Measurements from ENCODE around the gene ZFP92.
"Not testable (repeated sequence)": the region's sequence is repeated elsewhere in the genome, so short reads cannot be mapped to it uniquely, and the experiment has no call there.

ZFP92 gene

DNA sequence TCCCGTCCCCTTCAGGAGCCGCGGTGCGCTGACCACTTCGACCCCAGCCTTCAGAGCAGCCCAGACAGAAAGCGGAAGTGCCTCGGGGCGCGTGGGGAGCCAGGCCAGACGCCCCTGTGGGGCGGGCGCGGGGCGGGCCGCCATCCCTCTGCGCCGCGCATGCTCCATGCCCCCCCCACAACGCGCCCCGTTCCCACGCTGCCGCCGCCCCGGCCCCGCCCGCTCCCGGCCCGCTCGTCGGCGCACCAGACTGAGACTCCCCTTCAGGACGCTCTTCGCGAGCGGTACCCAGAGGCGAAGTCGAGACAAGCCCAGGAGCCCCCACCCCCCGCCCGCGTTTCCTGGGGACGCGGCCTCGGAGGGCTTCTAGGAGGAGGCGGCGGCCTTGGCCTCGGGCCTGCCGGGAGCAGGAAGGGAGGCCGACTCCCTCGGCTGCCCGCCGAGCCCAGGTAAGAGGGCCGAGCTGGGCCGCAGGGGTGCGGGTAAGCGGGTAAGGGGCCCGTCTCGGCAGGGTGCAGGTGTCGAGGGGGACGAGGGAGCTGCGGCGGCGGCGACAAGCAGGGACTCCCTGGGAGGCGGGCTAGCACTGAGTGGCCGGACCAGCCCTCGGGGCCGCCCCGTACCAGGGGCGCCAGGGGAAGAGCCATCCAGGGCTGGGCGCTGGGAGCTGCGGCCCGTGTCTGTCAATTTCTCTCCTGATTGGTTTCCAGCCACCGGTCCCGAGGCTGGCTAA is at the start of gene ZFP92:
TSS of gene ZFP92 (plus strand) at position 218 of the 733 bp plus-strand sequence. CDS start 6,851 bp downstream, outside the sequence.
- DNase-seq = no peak

GRCh38 chrX:153361781-153362397 is 49.4 kb upstream of the ZFP92 start:
- DNase-seq = no peak

DNA sequence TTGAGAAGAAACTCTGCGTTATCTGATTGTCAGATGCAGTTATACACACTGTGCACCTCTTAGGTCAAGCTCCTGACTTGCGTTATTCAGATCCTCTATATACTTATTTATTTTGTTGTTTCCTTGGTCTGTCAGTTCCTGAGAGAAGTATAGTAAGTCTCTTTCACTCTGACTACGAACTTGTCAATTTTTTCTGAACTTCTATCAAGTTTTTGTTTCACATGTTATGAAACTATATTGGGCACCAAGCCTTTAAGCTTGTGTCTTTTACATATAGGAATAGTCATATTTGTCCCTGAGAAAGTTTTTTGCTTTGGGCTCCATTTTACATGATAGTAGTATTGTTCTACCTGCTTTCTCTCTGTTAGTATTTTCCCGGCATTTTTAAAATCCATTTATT is 45.6 kb upstream of the ZFP92 start:
- no peak for DNase-seq

DNA sequence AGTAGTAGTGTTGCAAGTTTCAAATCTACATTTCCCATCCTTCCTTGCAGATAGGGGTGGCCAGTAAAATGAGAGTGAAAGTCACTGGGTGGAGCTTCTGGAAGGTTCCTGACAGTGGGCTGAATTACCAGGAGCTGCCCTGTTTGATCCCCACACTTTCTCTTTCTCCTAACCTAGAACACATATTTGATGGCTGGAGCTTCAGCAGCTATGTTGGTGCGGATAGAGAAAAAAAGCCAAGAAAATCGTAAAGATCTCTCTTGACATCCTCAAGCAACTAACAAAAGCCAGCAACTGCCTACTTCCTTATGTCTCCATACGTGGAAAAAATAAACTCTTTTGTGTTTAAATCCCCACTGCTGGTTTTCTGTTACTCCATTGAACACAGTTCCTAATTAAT is 45.2 kb upstream of the ZFP92 start:
- no peak for DNase-seq

GRCh38 chrX:153366878-153367538 is 44.3 kb upstream of the ZFP92 start:
- DNase-seq = no peak

DNA sequence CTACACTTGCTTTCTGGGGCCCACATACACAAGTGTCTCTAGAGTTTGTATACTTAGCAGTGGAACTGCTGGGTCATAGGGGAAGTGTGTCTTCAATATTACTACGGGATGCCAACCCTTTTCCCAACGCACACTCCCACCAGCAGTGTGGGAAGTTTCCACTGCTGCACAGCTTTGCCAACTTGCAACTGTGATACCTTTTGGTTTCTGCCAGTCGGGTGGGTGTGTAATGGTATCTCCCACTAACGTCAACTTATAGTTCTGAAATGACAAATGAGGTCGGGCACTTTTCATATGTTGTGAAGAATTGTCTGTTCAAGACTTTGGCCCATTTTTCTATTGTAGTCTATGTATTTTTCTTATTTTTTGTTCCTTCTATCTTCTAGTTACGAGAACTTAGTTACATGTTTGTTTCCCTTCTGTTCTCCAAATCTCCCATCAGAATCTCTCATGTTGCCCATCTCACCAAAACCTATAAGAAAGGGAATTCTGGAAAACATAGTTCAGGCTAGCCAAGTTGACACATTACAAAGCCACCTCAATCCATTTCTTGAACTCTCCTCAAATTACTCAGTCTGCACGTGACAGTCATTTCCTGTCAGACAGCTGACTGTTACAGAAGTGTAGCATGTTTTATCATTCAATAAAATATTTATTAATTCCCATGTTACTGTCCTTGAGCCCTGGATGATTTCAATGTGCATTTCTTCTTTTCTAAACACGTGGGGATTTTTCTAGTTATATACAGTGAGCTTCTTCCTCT is 40.8 kb upstream of the ZFP92 start:
- DNase-seq = no peak

GRCh38 chrX:153371256-153371655 is 40.0 kb upstream of the ZFP92 start:
- DNase-seq = no peak

DNA sequence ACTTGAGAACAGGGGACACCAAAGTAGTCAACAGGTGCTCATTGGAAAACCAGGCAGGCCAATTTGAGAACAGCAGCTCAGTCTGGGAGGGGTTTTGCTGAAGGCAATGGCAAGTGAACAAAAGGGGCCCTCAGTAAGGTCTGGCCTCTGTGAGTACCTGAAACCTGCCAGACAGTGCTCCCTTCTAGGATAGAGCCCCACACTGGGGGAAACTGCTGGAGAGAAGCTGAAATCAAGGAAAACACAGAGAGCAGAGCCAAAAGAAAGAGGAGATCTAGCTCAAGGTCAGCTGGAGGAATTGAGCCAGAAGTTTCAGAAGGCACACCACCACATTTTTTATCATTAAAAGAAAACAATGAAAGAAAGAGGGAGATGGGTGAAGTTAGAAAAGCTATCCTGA is 38.3 kb upstream of the ZFP92 start:
- peak; percentile 14 for DNase-seq

- no peak for DNase-seq
These were observed 36.8 kb upstream of the ZFP92 start for GRCh38 chrX:153374426-153374825.

DNA sequence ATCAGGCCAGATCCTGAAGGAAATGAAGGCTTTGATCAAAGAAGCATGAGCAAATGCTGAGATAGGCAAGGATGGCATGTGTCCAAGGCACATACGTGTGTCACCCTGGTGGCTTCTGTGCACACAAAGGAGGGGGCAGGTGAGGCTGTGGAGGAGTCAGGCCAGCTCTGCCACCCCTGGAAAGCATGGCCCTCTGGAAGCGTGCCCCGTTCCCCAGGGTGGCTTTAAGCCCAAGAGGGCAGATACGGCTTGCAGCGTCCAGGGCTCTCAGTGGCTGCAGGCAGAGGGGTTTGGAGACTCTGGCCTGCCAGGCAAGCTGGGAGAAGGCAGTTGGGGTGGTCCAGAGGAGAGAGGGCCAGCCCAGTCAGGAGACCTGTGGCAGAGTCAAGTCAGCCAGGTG is 35.7 kb upstream of the ZFP92 start:
- DNase-seq = no peak

DNA sequence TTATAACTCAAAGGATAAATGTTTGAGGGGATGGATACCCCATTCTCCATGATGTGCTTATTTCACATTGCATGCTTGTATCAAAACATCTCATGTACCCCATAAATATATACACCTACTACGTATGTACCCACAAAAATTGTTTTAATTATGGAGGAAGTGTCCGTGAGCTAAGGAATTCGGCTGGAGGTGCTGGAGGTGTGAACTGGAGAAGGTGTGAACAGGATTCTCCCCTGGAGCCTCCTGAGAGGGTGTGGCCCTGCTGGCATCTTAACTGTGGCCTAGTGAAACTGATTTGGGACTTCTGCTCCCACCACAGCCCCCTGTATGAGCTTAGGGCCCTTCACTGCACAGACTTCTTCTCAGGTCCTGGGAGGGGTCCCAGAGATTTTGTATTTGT is 33.5 kb upstream of the ZFP92 start:
- DNase-seq = no peak

DNA sequence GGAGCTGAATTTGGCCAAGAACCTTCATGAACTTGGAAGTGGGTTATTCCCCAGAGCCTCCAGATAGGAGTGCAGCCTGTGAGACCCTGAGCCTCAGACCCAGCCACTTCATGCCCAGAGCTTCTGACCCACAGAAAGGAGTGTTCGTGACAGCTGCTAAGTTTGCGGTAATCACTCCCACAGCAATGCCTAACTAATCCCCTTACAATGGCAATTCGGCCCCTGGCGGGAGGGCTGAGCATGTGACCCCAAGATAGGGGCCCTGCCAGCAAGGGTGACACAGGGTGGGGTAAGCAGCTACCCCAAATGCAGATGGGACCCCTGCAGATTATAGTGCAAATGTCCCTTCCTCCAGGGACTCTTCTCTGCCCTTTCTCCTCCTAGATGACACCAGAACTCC is 32.7 kb upstream of the ZFP92 start:
- DNase-seq = no peak

DNA sequence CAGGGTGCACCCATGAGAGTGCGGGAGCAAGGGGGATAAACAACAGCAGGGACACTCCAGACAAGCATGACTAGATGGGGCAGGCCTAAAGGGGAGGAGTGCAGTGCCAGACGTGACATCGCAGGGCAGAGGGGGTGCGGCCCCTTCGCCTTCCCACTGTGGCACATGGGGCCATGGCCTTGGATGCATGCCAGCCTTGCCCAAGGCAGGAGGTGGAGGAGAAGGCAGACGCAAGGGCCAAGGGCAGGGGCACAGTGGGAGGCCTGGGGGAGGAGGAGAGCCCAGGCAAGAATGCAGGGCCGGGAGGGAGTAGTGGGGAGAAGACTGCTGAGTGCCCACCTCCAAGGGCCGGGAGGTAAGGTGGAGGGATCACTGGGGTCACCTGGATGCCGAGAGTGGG is 31.8 kb upstream of the ZFP92 start:
- no peak for DNase-seq

DNA sequence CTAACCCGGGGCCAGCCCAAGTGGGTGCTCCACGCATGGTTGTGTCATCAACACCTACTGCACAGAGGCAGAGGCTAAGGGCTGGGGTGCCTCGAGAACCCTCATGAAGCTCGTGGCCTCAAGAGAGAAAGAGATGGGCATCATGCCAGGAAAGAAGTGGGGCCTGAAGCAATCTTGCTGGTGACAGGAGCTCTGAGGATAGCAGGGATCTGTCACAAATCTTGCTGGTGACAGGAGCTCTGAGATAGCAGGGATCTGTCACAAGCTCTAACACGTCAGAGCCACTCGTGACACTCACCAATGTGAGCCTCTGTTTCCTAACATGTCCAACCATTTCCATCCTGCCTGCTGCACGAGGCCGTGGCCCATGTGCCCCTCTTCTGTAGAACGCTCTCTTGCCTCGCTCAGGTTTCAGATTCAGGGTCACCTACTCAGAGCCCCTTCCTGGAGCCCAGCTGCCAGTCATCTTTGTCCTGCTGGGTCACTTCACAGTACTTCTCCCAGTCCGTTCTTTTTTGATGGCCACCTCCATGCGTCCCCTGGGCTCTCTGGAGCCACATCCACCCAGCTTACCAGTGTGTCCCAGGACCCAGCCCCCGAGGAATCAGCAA is 31.2 kb upstream of the ZFP92 start:
- DNase-seq = no peak

- DNase-seq = no peak
These were observed 30.6 kb upstream of the ZFP92 start for GRCh38 chrX:153380691-153381090.

DNA sequence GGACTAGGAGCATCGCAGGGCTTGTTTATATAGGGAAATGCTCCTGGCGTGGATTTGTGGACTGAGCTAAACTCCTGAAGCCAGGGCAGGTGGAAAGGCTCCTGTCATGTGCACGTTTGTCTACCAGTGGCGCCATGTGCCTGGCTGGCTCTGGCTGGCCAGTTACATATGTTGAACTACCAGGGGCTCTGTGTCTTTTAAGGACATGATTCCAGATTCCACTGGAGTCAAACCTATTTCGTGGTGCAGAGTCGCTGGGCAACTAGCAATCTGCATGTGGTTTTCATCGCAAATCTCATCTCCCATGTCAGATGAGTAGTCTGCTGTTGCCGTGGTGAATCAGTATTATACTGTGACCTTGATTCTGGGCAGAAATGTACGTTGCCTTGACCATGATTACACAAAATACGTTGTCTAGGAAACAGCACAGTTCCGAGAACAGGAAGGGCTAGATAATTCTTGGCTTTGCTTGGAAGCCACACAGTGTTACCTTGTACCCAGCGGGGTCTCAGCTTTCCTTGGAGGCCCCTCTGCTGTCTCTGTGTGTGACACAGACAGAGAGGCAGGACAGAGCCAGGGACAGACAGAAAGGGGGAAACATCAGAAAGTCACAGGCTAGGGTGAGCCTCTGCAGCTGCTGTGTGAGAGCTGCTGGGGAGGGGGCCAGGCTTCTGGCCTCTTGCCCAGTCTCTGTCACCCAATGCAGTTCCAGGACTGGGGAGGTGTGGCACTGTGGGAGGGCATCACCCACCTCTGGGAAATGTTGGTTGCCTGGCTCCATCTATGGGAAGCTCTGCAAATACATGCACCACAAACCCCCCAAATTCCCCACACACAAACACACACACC is 29.4 kb upstream of the ZFP92 start:
- DNase-seq = peak; percentile 13

- DNase-seq = no peak
These were observed 28.4 kb upstream of the ZFP92 start for GRCh38 chrX:153382563-153383482.

DNA sequence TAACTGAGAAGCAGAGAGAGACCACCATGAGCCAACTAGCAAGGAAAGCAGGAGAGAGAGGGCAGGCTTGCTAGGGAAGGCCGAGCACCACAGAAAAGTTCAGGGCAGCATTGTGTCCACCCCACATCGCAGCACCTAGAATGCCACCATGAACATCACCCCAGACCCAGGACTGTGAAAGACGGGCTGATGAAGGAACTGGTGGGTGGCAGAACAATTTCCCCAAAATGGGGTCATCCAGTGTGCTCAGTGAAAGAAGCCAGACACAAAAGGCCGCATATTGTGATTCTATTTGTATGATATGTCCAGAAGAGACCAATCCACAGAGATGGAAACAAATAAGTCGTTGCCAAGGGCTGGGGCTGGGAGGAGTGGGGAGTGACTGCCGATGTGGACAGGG is 26.9 kb upstream of the ZFP92 start:
- DNase-seq = no peak

- not testable (repeated sequence) for DNase-seq
These were observed 26.3 kb upstream of the ZFP92 start for GRCh38 chrX:153384973-153385372.

- no peak for DNase-seq
These were observed 25.2 kb upstream of the ZFP92 start for GRCh38 chrX:153386097-153386496.

DNA sequence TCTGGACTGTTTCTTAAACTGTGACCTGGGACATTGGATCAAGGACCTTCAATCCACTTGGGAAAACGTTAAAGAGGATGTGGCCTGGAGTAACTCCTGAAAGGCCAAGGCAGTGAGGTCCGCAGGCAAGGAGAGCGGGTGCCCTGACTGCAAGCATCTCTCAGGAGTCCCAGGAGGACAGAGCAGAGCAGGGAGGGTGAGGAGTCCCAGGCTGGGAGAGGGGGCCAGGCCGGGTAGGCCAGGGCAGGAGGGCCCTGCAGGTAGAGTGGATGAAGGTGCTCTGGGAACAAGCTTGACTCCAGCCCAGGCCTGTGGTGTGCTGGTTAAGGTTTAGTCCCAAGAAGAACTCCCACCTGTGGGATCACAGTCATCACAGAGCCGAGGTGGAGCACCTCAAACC is 23.9 kb upstream of the ZFP92 start:
- DNase-seq = no peak
